ENCODE data around the gene C1orf210. TPM values are rescaled to one million over a fixed set of nuclear protein-coding genes. Genes with fewer than 3 reads are reported as not detected.

The C1orf210 gene
- total RNA-seq, 1 experiment from 2014 or later, result 29.3 TPM

GRCh38 chr1:43277116-43277876, 8.1 kb downstream of the C1orf210 start:
- H3K36me3 ChIP-seq (ENCODE audit: low read depth), result no peaks in the 10 kb centered on the region
- no peak overlapping the region for H3K27ac ChIP-seq
- H4K20me1 ChIP-seq (ENCODE audit: insufficient read depth), result no peaks in the 10 kb centered on the region
- CTCF ChIA-PET, result no interaction called here
- intact Hi-C loops (cut with micrococcal nuclease; ENCODE audit: unreplicated experiment), result no loop called here
- no TSS peak for BruUV-seq (replicated peaks)
- H3F3A ChIP-seq (ENCODE audit: insufficient read depth, low read depth), result peaks cover 21% of the 10 kb centered on the region; the same call in 1 of the 2 replicates
- no peak overlapping the region for H3K4me3 ChIP-seq
- no peak for TF ChIP-seq CTCF (conservative IDR thresholded peaks at IDR 0.05)
- no peaks in the 10 kb centered on the region for H3K4me1 ChIP-seq (replicated peaks; ENCODE audit: insufficient read depth)
- DNase-seq, result no peak
- no peaks in the 10 kb centered on the region for H3K79me2 ChIP-seq (ENCODE audit: low read depth)
- POLR2A ChIA-PET (ENCODE audit: unreplicated experiment), result no interaction called here
- no peak overlapping the region for H3K4me2 ChIP-seq
- no peaks in the 10 kb centered on the region for H3K27me3 ChIP-seq (ENCODE audit: insufficient read depth, low read depth)
- H3K9me3 ChIP-seq (ENCODE audit: insufficient read depth, low read depth), result no peaks in the 10 kb centered on the region
- no peaks in the 10 kb centered on the region for H3K9me2 ChIP-seq (ENCODE audit: insufficient read depth)
- H2AFZ ChIP-seq, result no peak overlapping the region

- H3K4me3 ChIP-seq, result no peak overlapping the region
- H3K9me2 ChIP-seq (ENCODE audit: insufficient read depth), result no peaks in the 10 kb centered on the region
- no peak overlapping the region for H3K27ac ChIP-seq
- H3F3A ChIP-seq (ENCODE audit: insufficient read depth, low read depth), result peaks cover 21% of the 10 kb centered on the region; the same call in 1 of the 2 replicates
- intact Hi-C loops (cut with micrococcal nuclease; ENCODE audit: unreplicated experiment), result no loop called here
- TF ChIP-seq CTCF (conservative IDR thresholded peaks at IDR 0.05), result no peak
- no peak for TF ChIP-seq EZH2 (IDR thresholded peaks at IDR 0.05; ENCODE audit: low read depth)
- H3K4me2 ChIP-seq, result no peak overlapping the region
- H2AFZ ChIP-seq, result no peak overlapping the region
- H4K20me1 ChIP-seq (ENCODE audit: insufficient read depth), result no peaks in the 10 kb centered on the region
- POLR2A ChIA-PET (ENCODE audit: unreplicated experiment), result no interaction called here
- no TSS peak for BruUV-seq (replicated peaks)
- DNase-seq, result no peak
- no peaks in the 10 kb centered on the region; the same call in 1 of the 2 replicates for H3K79me2 ChIP-seq (ENCODE audit: low read depth)
- no peaks in the 10 kb centered on the region for H3K27me3 ChIP-seq (ENCODE audit: insufficient read depth, low read depth)
- H3K9me3 ChIP-seq (ENCODE audit: insufficient read depth, low read depth), result no peaks in the 10 kb centered on the region
- H3K36me3 ChIP-seq (ENCODE audit: low read depth), result no peaks in the 10 kb centered on the region
- peaks cover 3% of the 10 kb centered on the region; the same call in 1 of the 2 replicates for H3K4me1 ChIP-seq (replicated peaks; ENCODE audit: insufficient read depth)
- CTCF ChIA-PET, result no interaction called here
Observed at GRCh38 chr1:43276673-43277072, 8.7 kb downstream of the C1orf210 start.

GRCh38 chr1:43275826-43276620, 9.4 kb downstream of the C1orf210 start:
- H4K20me1 ChIP-seq (ENCODE audit: insufficient read depth), result no peaks in the 10 kb centered on the region
- no peaks in the 10 kb centered on the region for H3K9me3 ChIP-seq (ENCODE audit: insufficient read depth, low read depth)
- no peaks in the 10 kb centered on the region for H3K27me3 ChIP-seq (ENCODE audit: insufficient read depth, low read depth)
- DNase-seq, result no peak
- no peaks in the 10 kb centered on the region for H3K36me3 ChIP-seq (ENCODE audit: low read depth)
- no peak overlapping the region for H3K4me2 ChIP-seq
- H3K4me1 ChIP-seq (replicated peaks; ENCODE audit: insufficient read depth), result peaks cover 9% of the 10 kb centered on the region
- TF ChIP-seq EZH2 (IDR thresholded peaks at IDR 0.05; ENCODE audit: low read depth), result no peak
- no peak for TF ChIP-seq CTCF (conservative IDR thresholded peaks at IDR 0.05)
- H3F3A ChIP-seq (ENCODE audit: insufficient read depth, low read depth), result peaks cover 21% of the 10 kb centered on the region; the same call in 1 of the 2 replicates
- intact Hi-C loops (cut with micrococcal nuclease; ENCODE audit: unreplicated experiment), result no loop called here
- H2AFZ ChIP-seq, result no peak overlapping the region
- no peaks in the 10 kb centered on the region for H3K9me2 ChIP-seq (ENCODE audit: insufficient read depth)
- H3K27ac ChIP-seq, result no peak overlapping the region
- no peak overlapping the region for H3K4me3 ChIP-seq
- no TSS peak for BruUV-seq (replicated peaks)
- ChIA-PET CTCF (no interaction called here), POLR2A (ENCODE audit: unreplicated experiment) (no interaction called here)
- no peaks in the 10 kb centered on the region; the same call in 1 of the 2 replicates for H3K79me2 ChIP-seq (ENCODE audit: low read depth)
